Astrocyte of the cerebellum (primary cell): ENCODE data around the gene PAK1.

Source experiments
- DNase-seq: peaks from one replicate; pipeline ENCODE4 v3.0.0-alpha.2; 2011; ENCODE audit warnings: low read depth
- H3K4me3 ChIP-seq: 2 replicates; pipeline ENCODE4 v1.5.1; 2011; ENCODE audit warnings: mild to moderate bottlenecking, low read depth, low read length, moderate library complexity
- in situ Hi-C: cut with HindIII; loops from 2 replicates; pipeline ENCODE4 v1.10.0; 2017; ENCODE audit warnings: low sequenced_read_pairs
- TF ChIP-seq, protein P1 (sequence below): IDR thresholded peaks from 2 replicates; pipeline ENCODE4 v1.5.1; 2012; ENCODE audit warnings: low read length, low read depth, moderate library complexity, mild to moderate bottlenecking; ENCODE audit errors: missing control alignments

The PAK1 gene

DNA sequence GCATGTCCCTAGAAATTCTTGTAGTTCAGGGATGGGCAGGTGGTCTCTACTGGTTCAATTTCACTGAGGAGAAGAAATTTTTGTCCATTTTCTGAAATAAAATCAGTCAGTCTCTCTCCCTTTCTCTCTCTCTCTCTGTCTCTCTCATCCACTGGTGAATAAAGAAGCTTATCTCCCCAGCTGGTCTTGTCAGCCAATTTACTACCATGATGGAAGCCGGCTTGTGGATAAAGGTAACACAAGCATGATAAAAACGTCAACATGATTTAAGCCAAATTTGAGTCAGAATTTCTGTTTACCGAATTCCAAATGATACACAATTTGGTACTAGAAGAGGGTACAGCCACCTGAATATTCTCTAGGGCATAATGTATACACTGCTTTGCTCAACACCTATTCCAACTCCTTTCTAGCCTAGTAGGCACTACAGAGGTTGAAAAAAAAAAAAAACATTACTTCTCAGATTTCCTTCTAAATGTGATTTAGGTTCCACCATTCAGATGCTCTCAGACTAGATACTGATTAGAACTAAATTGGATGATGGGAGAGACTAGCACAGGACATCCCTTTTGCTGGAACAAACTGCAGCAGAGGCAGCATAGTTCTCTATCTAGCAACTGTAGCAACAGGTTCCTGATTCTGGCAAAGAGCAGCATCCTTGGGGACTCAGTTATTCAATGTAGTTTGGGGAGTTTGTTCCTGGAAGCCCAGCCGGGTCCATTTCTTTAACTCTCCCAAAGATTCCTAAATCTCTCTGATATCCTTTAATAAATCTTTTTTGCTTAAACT, 18.8 kb downstream of the PAK1 start:
- no peak for DNase-seq
- TF ChIP-seq, protein P1, sequence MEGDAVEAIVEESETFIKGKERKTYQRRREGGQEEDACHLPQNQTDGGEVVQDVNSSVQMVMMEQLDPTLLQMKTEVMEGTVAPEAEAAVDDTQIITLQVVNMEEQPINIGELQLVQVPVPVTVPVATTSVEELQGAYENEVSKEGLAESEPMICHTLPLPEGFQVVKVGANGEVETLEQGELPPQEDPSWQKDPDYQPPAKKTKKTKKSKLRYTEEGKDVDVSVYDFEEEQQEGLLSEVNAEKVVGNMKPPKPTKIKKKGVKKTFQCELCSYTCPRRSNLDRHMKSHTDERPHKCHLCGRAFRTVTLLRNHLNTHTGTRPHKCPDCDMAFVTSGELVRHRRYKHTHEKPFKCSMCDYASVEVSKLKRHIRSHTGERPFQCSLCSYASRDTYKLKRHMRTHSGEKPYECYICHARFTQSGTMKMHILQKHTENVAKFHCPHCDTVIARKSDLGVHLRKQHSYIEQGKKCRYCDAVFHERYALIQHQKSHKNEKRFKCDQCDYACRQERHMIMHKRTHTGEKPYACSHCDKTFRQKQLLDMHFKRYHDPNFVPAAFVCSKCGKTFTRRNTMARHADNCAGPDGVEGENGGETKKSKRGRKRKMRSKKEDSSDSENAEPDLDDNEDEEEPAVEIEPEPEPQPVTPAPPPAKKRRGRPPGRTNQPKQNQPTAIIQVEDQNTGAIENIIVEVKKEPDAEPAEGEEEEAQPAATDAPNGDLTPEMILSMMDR: no peak
- H3K4me3 ChIP-seq: no peak overlapping the region
- in situ Hi-C loops: no loop called here

DNA sequence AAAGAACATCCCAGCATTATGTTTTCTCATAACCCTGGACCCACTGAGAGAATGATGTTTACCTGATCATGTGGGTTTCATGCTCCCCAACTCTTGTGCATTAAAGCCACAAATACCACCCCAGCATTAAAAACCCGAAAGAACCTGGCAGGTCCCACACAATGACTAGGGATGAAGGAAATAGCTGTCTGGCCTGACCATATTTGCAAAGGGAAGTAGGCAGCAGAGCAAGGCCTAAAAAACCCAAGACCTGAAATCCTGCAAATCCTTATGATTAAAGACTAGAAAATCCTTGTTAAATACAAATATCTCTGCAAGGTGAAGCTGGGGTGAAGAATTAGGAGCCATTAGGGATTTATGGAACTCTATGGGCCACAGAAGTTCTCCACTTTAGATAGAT, 23.7 kb downstream of the PAK1 start:
- in situ Hi-C loops: no loop called here
- no peak overlapping the region for H3K4me3 ChIP-seq
- DNase-seq: no peak
- TF ChIP-seq, protein P1: no peak

GRCh38 chr11:77449784-77450183, 24.1 kb downstream of the PAK1 start:
- DNase-seq: no peak
- no peak overlapping the region for H3K4me3 ChIP-seq
- in situ Hi-C loops: no loop called here
- TF ChIP-seq, protein P1: no peak

GRCh38 chr11:77449060-77449521, 24.8 kb downstream of the PAK1 start:
- H3K4me3 ChIP-seq: no peak overlapping the region
- in situ Hi-C loops: no loop called here
- no peak for DNase-seq
- TF ChIP-seq, protein P1: no peak

GRCh38 chr11:77448269-77448668, 25.6 kb downstream of the PAK1 start:
- TF ChIP-seq, protein P1: no peak
- in situ Hi-C loops: no loop called here
- H3K4me3 ChIP-seq: no peak overlapping the region
- DNase-seq: no peak

- DNase-seq: no peak
- TF ChIP-seq, protein P1: no peak
- in situ Hi-C loops: no loop called here
- H3K4me3 ChIP-seq: no peak overlapping the region
Measured at GRCh38 chr11:77446911-77447629, 26.8 kb downstream of the PAK1 start.
